ENCODE results near the gene GMEB2. TPM values are rescaled to one million over a fixed set of nuclear protein-coding genes. Genes with fewer than 3 reads are reported as not detected.

The GMEB2 gene
- total RNA-seq, 2 donors from 2014 or later, result 11.5 to 12.3 TPM

DNA sequence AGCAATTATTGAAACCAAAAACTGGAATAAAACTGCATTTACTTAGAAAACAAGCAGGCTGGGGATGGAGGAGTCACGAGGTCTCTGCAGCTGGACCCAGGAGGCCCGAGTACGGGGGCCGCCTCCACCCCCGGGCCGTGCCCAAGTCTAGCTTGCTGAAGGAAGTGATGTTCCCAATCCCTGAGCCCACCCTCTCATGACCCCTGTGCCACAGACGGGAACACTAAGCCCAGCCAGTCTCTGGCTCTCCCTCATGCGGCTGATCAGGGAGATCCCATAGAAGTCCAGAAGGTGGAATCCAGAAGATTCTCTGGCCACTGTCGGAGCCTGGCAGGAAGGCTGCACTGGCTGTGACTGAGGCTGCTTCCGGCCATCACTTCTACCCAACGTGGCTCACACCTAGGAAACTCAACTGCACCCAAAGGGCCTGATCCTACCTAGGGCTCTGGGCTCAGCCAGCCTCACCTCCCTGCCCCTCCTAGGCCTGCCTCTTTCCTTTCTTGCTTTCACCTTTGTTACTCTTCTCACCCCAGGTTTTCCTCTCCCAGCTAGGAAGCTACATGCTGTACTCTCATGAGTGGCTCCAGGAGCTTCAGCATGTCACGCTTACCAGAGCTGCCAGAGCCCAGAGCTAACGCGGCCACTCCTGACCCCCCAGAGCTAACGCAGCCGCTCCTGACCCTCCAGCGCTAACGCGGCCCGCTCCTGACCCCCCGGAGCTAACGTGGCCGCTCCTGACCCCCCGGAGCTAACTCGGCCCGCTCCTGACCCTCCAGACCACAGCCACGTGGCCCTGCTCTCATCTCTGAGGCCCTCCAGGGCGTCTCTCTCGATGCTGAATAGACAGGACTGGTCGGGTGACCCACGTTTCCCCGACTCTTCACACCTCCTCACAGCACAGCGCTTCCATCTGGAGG is 28.2 kb downstream of the GMEB2 start:
- Mint-ChIP-seq H3K27me3 (ENCODE audit: insufficient read depth) (no peaks in the 10 kb centered on the region), H3K4me1 (no peaks in the 10 kb centered on the region), H3K27ac (no peak overlapping the region), H3K4me3 (no peak overlapping the region), H3K9me3 (no peaks in the 10 kb centered on the region), H3K36me3 (ENCODE audit: low read depth) (peaks cover 47% of the 10 kb centered on the region)
- Histone ChIP-seq H3K27me3 (ENCODE audit: control insufficient read depth, insufficient read depth, low read length, poor library complexity, severe bottlenecking) (no peaks in the 10 kb centered on the region), H3K4me3 (ENCODE audit: low read length) (no peak overlapping the region), H3K9ac (ENCODE audit: extremely low read depth, low read length, poor library complexity, severe bottlenecking) (no peak overlapping the region), H3K36me3 (ENCODE audit: control insufficient read depth, insufficient read depth, low read length) (peaks cover 13% of the 10 kb centered on the region), H3K27ac (ENCODE audit: low read depth, low read length) (no peak overlapping the region), H3K9me3 (ENCODE audit: control insufficient read depth, low read length) (no peaks in the 10 kb centered on the region), H3K4me1 (ENCODE audit: control insufficient read depth, insufficient read depth, low read length) (no peaks in the 10 kb centered on the region)
- TF ChIP-seq, protein P1, sequence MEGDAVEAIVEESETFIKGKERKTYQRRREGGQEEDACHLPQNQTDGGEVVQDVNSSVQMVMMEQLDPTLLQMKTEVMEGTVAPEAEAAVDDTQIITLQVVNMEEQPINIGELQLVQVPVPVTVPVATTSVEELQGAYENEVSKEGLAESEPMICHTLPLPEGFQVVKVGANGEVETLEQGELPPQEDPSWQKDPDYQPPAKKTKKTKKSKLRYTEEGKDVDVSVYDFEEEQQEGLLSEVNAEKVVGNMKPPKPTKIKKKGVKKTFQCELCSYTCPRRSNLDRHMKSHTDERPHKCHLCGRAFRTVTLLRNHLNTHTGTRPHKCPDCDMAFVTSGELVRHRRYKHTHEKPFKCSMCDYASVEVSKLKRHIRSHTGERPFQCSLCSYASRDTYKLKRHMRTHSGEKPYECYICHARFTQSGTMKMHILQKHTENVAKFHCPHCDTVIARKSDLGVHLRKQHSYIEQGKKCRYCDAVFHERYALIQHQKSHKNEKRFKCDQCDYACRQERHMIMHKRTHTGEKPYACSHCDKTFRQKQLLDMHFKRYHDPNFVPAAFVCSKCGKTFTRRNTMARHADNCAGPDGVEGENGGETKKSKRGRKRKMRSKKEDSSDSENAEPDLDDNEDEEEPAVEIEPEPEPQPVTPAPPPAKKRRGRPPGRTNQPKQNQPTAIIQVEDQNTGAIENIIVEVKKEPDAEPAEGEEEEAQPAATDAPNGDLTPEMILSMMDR (conservative IDR thresholded peaks at IDR 0.05), result no peak
- DNase-seq, result no peak
- WGBS, 2 experiments (ENCODE audit: insufficient coverage in 1 of 2, insufficient read length in 1 of 2), result 92% methylated on average over 19 to 33 of the region's 33 CpGs

DNA sequence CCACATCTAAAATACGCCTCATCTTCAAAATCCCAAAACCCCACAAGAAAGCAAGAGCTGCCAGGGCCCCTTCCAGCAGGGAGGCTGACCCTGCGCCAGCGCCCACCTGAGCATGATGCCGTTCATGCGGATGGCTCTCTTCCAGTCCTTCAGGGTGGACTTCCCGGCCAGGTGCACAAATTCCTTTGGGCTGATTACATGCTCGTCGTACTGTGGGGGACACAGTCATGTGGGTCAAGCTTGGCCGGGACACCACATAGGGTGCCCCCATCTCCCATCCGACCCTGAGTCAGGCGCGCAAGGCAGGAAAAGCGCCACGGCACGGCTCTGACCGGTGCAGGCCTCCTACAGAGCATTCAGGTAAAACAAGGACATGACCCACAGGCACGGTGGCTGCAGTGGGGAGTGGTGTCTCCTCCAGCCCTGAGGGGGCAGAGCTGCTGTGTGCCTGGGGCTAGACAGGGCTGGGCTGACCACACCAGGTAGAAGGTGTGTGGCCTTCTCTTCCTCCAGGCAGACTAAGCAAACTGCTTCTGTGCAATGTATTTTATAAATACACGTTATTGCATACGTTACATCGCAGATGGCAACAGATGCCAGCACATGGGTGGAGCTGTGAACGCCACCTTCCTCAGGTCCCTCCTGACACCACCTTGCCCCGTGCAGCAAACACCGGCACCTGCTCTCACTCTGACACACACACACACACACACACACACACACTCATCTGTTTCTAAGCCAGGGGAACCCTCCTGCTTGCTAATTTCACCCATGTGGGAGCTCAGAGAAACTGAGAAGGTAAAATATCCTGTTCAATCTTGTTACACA is 29.0 kb downstream of the GMEB2 start:
- H3K9ac ChIP-seq (ENCODE audit: extremely low read depth, low read length, poor library complexity, severe bottlenecking), result no peak overlapping the region
- H3K9me3 ChIP-seq (ENCODE audit: control insufficient read depth, low read length), result no peaks in the 10 kb centered on the region
- H3K27ac Mint-ChIP-seq, result peak overlapping the region; percentile 52
- WGBS, 2 experiments (ENCODE audit: insufficient coverage in 1 of 2, insufficient read length in 1 of 2), result 92 to 96% methylated on average over 15 to 23 of the region's 23 CpGs
- no peaks in the 10 kb centered on the region for H3K4me1 ChIP-seq (ENCODE audit: control insufficient read depth, insufficient read depth, low read length)
- no peak for DNase-seq
- no peak overlapping the region for H3K4me3 ChIP-seq (ENCODE audit: low read length)
- TF ChIP-seq, protein P1 (conservative IDR thresholded peaks at IDR 0.05), result no peak
- H3K27me3 ChIP-seq (ENCODE audit: control insufficient read depth, insufficient read depth, low read length, poor library complexity, severe bottlenecking), result no peaks in the 10 kb centered on the region
- no peak overlapping the region for H3K27ac ChIP-seq (ENCODE audit: low read depth, low read length)
- H3K4me1 Mint-ChIP-seq, result no peaks in the 10 kb centered on the region
- H3K27me3 Mint-ChIP-seq (ENCODE audit: insufficient read depth), result no peaks in the 10 kb centered on the region
- H3K36me3 ChIP-seq (ENCODE audit: control insufficient read depth, insufficient read depth, low read length), result peaks cover 10% of the 10 kb centered on the region
- H3K36me3 Mint-ChIP-seq (ENCODE audit: low read depth), result peaks cover 52% of the 10 kb centered on the region
- no peak overlapping the region for H3K4me3 Mint-ChIP-seq
- no peaks in the 10 kb centered on the region for H3K9me3 Mint-ChIP-seq

DNA sequence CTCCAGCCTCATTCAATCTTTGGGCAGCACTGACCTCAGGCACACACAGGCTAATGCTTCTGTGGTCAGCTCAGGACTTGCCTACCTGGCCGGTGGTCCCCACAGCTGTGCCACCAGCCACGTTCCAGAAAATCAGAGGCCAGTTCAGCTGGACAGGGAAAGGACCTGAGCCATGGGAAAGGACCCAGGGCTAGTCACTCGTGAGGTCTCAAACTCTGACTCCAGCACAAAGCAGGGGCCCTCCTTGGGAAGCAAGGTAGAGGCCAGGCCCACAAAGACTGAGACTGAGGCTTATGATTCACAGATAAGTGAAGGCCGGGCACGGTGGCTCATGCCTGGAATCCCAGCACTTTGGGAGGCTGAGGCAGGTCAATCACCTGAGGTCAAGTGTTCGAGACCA is 30.5 kb downstream of the GMEB2 start:
- H3K9me3 ChIP-seq (ENCODE audit: control insufficient read depth, low read length), result no peaks in the 10 kb centered on the region
- H3K27me3 ChIP-seq (ENCODE audit: control insufficient read depth, insufficient read depth, low read length, poor library complexity, severe bottlenecking), result no peaks in the 10 kb centered on the region
- no peak for DNase-seq
- Mint-ChIP-seq H3K27ac (no peak overlapping the region), H3K4me3 (no peak overlapping the region), H3K27me3 (ENCODE audit: insufficient read depth) (no peaks in the 10 kb centered on the region), H3K9me3 (no peaks in the 10 kb centered on the region), H3K36me3 (ENCODE audit: low read depth) (peaks cover 41% of the 10 kb centered on the region), H3K4me1 (no peaks in the 10 kb centered on the region)
- TF ChIP-seq, protein P1 (conservative IDR thresholded peaks at IDR 0.05), result no peak
- WGBS, 2 experiments (ENCODE audit: insufficient coverage in 1 of 2, insufficient read length in 1 of 2), result 97 to 98% methylated on average over 5 to 6 of the region's 6 CpGs
- no peak overlapping the region for H3K9ac ChIP-seq (ENCODE audit: extremely low read depth, low read length, poor library complexity, severe bottlenecking)
- no peaks in the 10 kb centered on the region for H3K36me3 ChIP-seq (ENCODE audit: control insufficient read depth, insufficient read depth, low read length)
- H3K27ac ChIP-seq (ENCODE audit: low read depth, low read length), result no peak overlapping the region
- no peak overlapping the region for H3K4me3 ChIP-seq (ENCODE audit: low read length)
- H3K4me1 ChIP-seq (ENCODE audit: control insufficient read depth, insufficient read depth, low read length), result no peaks in the 10 kb centered on the region
